Fibroblast of mammary gland (primary cell): ENCODE results near the gene ODF4.
"Not testable (repeated sequence)": the region's sequence is repeated elsewhere in the genome, so short reads cannot be mapped to it uniquely, and the experiment has no call there.

Experiments
- DNase-seq: peaks from one replicate; pipeline ENCODE4 v3.0.0-alpha.2; 2010; ENCODE audit warnings: low read depth
- H3K4me3 ChIP-seq: 2 replicates; pipeline ENCODE4 v1.5.1; 2011; ENCODE audit warnings: low read depth, mild to moderate bottlenecking, low read length, moderate library complexity; ENCODE audit not compliant: control insufficient read depth
- TF ChIP-seq, protein P1 (sequence below): conservative IDR thresholded peaks from 2 replicates; pipeline ENCODE4 v1.5.1; 2011; ENCODE audit warnings: low read depth, low read length, inconsistent platforms; ENCODE audit not compliant: control insufficient read depth, insufficient read depth

ODF4 gene

GRCh38 chr17:8333281-8333680 is 6.4 kb upstream of the ODF4 start:
- DNase-seq: no peak
- TF ChIP-seq, protein P1, sequence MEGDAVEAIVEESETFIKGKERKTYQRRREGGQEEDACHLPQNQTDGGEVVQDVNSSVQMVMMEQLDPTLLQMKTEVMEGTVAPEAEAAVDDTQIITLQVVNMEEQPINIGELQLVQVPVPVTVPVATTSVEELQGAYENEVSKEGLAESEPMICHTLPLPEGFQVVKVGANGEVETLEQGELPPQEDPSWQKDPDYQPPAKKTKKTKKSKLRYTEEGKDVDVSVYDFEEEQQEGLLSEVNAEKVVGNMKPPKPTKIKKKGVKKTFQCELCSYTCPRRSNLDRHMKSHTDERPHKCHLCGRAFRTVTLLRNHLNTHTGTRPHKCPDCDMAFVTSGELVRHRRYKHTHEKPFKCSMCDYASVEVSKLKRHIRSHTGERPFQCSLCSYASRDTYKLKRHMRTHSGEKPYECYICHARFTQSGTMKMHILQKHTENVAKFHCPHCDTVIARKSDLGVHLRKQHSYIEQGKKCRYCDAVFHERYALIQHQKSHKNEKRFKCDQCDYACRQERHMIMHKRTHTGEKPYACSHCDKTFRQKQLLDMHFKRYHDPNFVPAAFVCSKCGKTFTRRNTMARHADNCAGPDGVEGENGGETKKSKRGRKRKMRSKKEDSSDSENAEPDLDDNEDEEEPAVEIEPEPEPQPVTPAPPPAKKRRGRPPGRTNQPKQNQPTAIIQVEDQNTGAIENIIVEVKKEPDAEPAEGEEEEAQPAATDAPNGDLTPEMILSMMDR: no peak
- H3K4me3 ChIP-seq: no peak overlapping the region

GRCh38 chr17:8337802-8338752 is 1.6 kb upstream of the ODF4 start:
- no peak for DNase-seq
- TF ChIP-seq, protein P1: no peak
- no peak overlapping the region for H3K4me3 ChIP-seq

GRCh38 chr17:8338753-8339140 is 893 bp upstream of the ODF4 start:
- DNase-seq: no peak
- TF ChIP-seq, protein P1: no peak
- H3K4me3 ChIP-seq: no peak overlapping the region

DNA sequence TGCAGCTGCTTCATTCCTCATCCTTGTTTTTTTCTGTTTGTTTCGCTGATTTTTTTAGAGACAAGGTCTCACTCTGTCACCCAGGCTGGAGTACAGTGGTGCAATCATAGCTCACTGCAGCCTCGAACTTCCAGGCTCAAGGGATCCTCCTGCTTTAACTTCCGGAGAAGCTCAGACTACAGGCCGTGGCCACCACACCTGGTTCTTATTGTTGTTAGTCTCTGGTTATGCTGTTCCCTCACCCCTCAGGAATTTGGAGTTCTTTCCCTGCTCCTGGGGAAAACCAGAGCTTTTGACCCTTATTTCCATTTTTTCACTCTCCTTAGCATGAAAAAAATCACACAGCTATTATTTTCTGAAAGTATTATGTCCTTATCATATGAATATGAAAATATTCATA is 1.8 kb downstream of the ODF4 start:
- no peak overlapping the region for H3K4me3 ChIP-seq
- TF ChIP-seq, protein P1: no peak
- no peak for DNase-seq

- DNase-seq: no peak
- TF ChIP-seq, protein P1: no peak
- no peak overlapping the region for H3K4me3 ChIP-seq
These were observed 5.5 kb downstream of the ODF4 start for GRCh38 chr17:8345052-8345690.

- no peak overlapping the region for H3K4me3 ChIP-seq
- no peak for DNase-seq
- TF ChIP-seq, protein P1: no peak
These were observed 6.5 kb downstream of the ODF4 start for GRCh38 chr17:8345951-8346665.

- H3K4me3 ChIP-seq, DNase-seq: not testable (repeated sequence)
These were observed 7.4 kb downstream of the ODF4 start for GRCh38 chr17:8347001-8347400.
